GM12892 (cell line): ENCODE measurements around the gene MYO16.
"Not testable (repeated sequence)": the region's sequence is repeated elsewhere in the genome, so short reads cannot be mapped to it uniquely, and the experiment has no call there.

ENCODE experiments used
- DNase-seq: peaks from one replicate; pipeline ENCODE4 v3.0.0; 2011; ENCODE audit not compliant: insufficient read length
- FAIRE-seq: peaks from 2 replicates; lab custom pipeline; 2011; peaks lifted over from hg19 to GRCh38; lab: Jason Lieb, UNC
- POLR2A ChIP-seq: IDR thresholded peaks from 2 replicates; pipeline ENCODE4 v1.6.1; 2011; ENCODE audit warnings: low read depth, low read length, control low read depth
- POLR2AphosphoS5 ChIP-seq: IDR thresholded peaks from 2 replicates; pipeline ENCODE4 v1.6.1; 2011; ENCODE audit warnings: low read depth, low read length, control low read depth
- TAF1 ChIP-seq: IDR thresholded peaks from 2 replicates; pipeline ENCODE4 v1.6.1; 2011; ENCODE audit warnings: low read depth, mild to moderate bottlenecking, control low read depth, low read length, borderline replicate concordance

MYO16 gene

DNA sequence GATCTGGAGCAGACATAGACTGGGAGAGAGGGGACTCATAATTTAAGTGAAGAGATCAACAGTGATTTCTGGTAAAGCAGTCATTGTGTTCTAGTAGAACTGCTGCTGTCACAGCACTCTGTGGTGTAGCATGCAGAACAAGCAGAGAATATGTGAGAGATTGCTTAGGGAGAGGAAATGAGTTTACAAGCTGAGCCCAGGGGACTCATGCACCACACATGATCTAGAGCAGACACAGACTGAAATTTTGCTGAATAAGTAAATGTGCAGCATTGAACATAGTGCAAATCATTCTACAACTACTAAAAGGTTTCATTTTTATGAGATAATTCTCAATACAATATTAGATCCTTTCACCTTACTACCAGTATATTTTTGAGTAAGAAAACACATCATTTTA is 125.7 kb downstream of the MYO16 start:
- DNase-seq (no peak), FAIRE-seq (no peak)
- TF ChIP-seq POLR2AphosphoS5 = no peak
- TF ChIP-seq TAF1 = no peak
- TF ChIP-seq POLR2A = no peak

DNA sequence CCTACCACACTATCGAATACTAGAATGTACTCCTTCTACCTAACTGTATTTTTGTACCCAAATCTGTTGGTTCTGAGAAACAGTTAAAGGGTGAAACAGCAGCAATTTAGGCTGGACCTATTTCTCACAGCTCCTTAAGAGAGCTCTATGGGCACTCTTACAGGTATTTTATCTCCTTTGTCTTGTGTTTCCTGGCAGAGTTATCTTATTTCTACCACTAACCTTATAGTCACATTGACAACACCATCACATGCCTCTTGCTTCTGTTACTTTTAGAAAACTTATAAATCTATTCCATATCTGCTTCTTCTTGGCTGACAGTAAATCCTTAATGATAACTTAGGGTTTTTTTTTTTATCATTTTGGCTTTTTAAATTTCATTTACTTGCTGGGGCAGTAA is 130.7 kb downstream of the MYO16 start:
- no peak for TF ChIP-seq POLR2A
- TF ChIP-seq TAF1 = no peak
- no peak for TF ChIP-seq POLR2AphosphoS5
- FAIRE-seq (no peak), DNase-seq (no peak)

DNA sequence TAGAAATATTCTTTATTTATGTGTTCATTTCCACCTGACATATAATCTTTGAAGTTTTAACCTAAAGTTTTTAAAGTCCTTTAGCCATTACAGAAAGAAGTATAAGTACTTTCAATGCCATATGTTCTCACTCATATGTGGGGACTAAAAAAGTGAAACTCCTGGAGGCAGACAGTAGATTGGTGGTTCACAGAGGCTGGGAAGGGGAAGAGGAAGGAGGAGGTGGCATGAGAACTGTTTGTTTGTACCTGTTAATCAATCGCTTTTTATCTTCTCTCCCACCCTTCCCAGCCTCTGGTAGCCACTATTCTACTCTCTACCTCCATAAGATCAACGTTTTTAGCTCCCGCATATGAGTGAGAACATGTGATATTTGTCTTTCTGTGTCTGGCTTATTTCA is 131.1 kb downstream of the MYO16 start:
- FAIRE-seq = no peak

DNA sequence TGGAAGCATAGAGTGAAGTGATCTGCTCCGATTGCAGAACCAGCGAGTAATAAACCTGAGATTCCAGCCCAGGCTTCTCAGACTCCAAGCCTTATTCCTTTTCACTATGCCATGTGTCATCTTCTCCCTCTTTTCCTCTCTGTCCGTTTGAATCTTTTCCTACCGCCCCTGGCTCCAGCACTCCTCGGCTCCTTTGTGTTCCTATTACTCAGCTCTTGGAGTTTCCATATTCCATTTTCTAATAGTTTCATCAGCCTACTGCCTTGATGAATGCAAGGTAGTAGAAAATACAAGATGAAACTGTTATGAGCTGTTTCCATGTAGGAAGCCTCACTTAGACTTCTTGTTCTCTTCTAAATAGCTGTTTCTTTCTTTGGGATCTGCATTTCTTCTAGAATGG is 138.6 kb downstream of the MYO16 start:
- TF ChIP-seq TAF1 (no peak), POLR2AphosphoS5 (no peak), POLR2A (no peak)
- DNase-seq (no peak), FAIRE-seq (no peak)

More for the DNA sequence above, 131.1 kb downstream of the MYO16 start:
- TF ChIP-seq TAF1 = no peak
- no peak for TF ChIP-seq POLR2A
- no peak for TF ChIP-seq POLR2AphosphoS5
- no peak for DNase-seq

DNA sequence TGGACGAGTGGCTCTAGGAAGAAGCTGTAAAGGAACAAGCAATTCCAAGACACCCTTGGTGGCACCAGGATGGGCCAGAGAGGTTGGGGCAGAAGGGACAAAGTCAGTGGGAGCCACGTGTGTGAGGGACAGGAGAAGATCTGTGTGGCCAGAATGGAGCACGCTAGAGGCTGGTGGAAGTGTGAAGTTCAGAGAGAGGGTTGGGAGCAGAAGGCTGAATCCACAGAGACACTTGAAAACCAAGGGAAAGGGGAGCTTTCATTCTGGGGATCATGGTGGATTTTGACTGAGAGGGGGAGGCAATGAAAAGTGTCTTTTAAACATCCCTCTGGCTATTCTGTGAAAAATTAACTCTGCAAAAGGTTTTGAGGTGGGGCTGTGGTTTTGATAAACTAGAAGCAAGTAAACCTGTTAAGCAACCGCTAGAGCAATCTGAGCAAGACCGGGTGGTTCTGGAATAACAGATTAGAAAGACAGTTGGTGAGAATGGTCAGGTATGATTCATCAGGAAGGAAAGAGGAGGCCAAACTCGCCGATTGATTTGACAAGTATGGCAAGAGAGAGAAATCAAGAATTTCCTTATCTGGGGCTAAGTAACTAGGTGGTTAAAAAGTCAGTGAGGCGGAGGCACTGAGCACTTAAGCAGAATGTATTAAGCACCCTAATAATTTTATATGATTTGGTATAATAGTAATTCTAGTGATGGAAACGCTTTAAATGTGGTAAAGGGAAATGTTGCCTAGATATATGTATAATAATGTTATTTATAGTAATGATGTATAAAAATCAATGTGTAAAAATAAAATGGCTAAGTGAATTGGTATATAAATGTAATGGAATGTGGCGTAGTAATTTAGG is 140.0 kb downstream of the MYO16 start:
- no peak for FAIRE-seq

DNA sequence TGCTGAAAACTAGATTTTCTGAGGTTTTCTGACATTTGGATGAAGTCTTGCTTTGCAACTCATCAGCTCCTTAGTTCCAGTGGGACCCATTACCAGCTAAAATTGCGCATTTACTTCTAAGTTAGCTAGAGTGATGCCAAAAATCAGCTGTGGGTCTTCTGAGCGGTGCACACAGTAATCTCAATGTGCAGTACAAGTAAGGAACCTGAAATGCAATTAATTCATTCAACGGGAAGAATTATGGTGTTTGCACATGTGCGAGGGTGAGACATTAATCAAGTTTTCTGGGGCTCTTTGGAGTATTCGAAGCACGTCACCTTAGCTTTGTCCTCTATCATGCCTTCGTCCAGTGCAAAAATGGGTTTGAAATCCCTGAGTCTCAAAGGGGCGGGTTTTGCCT is 146.2 kb downstream of the MYO16 start:
- no peak for FAIRE-seq

More for the DNA sequence above, 140.0 kb downstream of the MYO16 start:
- TF ChIP-seq POLR2AphosphoS5 = no peak
- no peak for TF ChIP-seq TAF1
- TF ChIP-seq POLR2A = no peak
- no peak for DNase-seq

DNA sequence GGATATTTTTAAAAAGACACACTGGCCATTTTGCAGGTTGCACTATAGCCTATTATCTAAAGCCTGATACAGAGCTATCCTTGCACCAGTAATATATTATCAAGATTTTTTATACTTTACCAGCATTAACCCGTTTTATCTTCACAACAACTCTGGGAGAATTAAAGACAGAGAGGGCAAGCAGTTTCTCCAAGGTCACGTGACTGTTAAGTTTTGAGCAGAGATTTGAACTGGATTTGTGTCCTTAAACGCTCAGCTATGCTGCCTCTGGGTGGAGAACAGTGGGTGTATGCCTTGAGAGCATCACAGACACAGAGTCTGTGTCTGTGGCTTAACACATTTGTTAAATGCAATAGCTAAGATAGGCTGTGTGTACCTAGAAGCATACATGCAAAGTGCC is 147.2 kb downstream of the MYO16 start:
- no peak for FAIRE-seq
- DNase-seq = no peak
- TF ChIP-seq POLR2AphosphoS5 = no peak
- no peak for TF ChIP-seq POLR2A
- no peak for TF ChIP-seq TAF1

More for the DNA sequence above, 146.2 kb downstream of the MYO16 start:
- TF ChIP-seq POLR2AphosphoS5 (no peak), TAF1 (no peak), POLR2A (no peak)
- no peak for DNase-seq

DNA sequence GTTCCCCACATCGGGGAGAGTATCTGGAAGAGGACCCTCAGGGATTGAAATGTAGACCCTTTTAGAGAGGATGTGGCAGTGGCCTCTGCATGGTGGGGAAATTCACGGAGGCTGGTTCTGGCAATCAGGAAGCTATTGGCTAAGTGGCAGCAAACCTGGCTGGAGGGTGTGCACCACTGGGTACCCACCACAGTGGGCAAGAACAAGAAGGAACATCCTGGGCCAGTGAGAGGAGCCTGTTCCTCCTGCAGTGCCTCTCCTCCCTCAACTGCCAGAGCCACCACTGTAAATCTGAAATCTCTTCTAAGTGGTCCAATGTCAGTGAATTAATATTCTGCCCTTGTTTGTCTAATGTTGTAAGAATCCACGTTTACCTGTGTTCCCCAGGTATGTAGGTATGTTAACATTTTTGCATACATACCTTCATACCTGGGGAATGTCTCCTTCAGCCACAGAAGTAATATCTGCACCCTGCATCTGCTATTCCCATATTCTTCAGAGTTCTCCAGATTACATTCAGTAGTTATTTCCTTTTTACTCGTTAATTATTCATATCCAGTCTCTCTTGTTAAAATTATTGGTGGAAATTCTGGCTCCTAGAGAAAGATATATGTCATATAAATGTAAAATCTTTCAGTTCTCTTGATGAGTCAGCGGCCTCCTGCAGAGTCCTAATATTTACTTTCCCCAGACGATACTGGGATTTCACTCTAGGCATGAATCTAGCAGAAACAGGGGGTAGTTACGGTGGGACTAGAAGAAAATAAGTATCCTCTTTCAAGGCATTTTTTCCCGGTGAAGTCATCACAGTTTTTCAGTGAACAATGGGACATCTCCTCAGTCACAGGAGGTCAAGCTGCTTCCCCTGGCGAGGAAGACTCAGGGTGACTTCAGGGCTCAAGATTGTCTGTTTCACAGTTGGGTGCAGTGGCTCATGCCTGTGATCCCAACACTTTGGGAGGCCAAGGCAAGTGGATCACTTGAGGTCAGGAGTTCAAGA is 148.3 kb downstream of the MYO16 start:
- no peak for DNase-seq
- TF ChIP-seq TAF1 = no peak
- FAIRE-seq = no peak

DNA sequence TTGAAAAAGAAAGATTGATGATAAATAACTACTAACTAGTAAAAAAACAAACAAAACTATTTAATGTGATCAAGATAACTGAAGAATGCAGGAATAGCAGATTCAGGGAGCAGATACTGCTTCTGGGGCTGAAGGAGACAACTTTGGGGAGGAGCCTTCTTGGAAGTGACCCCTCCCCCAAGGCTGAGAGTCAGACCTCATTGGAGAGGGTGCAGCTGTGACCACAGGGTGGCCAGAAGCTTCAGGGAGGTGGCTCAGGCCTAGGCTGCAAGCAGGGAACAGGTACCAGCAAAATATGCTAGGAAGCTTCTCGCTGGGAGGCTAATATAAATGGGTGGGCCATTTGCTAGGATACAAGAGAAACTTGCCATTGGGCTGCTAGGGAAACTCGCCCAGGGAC is 149.9 kb downstream of the MYO16 start:
- TF ChIP-seq TAF1 (no peak), POLR2AphosphoS5 (no peak), POLR2A (no peak)
- DNase-seq (no peak), FAIRE-seq (no peak)

DNA sequence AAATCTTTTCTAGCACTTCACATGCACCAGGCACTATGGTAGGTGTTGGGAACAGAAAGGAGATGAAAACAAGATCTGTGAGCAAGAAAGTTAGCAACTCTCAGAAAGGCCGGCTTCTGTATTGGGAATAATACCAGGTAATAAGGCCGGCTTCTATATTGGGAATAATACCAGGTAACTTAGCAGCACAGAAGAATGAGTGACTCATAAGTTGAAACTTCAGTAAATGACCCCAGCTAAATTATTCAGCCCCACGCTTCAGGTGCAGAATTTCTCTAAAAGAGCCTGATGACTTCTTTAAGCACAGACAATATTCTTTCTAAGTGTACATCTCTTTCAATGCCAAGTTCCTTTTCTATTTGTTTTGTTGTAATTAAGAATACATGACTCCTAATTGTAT is 151.3 kb downstream of the MYO16 start:
- TF ChIP-seq POLR2AphosphoS5 = no peak
- TF ChIP-seq TAF1 = no peak
- TF ChIP-seq POLR2A = no peak
- FAIRE-seq = no peak
- no peak for DNase-seq

DNA sequence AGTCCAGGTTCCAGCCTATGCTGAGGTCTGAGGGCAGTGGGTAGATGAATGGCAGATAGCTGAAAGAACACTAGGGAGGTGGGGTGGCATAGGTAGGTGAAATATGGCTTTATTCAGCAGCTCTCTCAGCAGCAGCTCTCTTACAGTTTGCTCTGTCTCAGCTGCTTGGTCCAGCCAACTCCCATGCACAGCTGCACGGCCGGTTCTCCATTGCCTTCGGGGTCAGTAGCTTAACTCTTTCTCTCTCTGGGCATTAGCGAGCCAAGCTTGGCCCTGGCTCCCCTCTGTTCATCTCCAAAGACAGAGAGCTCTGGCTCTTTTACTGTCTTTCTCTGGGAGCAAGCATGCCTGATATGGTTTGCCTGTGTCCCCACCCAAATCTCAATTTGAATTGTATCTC is 151.9 kb downstream of the MYO16 start:
- DNase-seq = no peak
- no peak for FAIRE-seq
- TF ChIP-seq POLR2A (no peak), TAF1 (no peak), POLR2AphosphoS5 (no peak)

DNA sequence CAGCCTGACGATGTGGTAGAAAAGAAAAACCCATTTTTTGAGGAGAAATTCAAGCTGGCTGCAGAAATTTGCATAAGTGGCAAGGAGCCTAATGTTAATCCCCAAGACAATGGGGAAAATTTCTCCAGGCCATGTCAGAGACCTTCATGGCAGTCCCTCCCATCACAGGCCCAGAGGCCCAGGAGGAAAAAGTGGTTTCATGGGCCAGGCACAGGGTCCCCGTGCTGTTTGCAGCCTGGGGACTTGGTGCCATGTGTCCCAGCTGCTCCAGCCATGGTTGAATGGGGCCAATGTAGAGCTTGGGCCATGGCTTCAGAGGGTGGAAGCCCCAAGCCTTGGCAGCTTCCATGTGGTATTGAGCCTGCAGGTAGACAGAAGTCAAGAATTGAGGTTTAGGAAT is 153.1 kb downstream of the MYO16 start:
- FAIRE-seq, DNase-seq: not testable (repeated sequence)
